H9 (cell line): ENCODE data around the gene SMAP1. TPM values are rescaled to one million over a fixed set of nuclear protein-coding genes. Genes with fewer than 3 reads are reported as not detected.

Experiments
- DNase-seq: peaks from one replicate; pipeline ENCODE4 v3.0.0-alpha.2; 2017
- H2AFZ ChIP-seq: one replicate; pipeline ENCODE4 v1.6.1; 2013; ENCODE audit warnings: mild to moderate bottlenecking, low read length, control low read depth, moderate library complexity
- H2AK5ac ChIP-seq: 2 replicates; pipeline ENCODE4 v1.6.1; 2013; ENCODE audit warnings: low read length, control low read depth, mixed read lengths; ENCODE audit not compliant: insufficient read length
- H2BK120ac ChIP-seq: one replicate; pipeline ENCODE4 v1.6.1; 2013; ENCODE audit warnings: low read depth, mild to moderate bottlenecking, low read length, control low read depth, inconsistent platforms; ENCODE audit not compliant: poor library complexity, severe bottlenecking
- H2BK12ac ChIP-seq: 2 replicates; pipeline ENCODE4 v1.6.1; 2013; ENCODE audit warnings: low read length, control low read depth, mixed read lengths, low read depth; ENCODE audit not compliant: insufficient read length
- H2BK15ac ChIP-seq: 2 replicates; pipeline ENCODE4 v1.6.1; 2013; ENCODE audit warnings: low read depth, low read length, control low read depth
- H2BK20ac ChIP-seq: one replicate; pipeline ENCODE4 v1.6.1; 2013; ENCODE audit warnings: low read depth, mild to moderate bottlenecking, low read length, control low read depth, inconsistent platforms; ENCODE audit not compliant: poor library complexity, severe bottlenecking
- H2BK5ac ChIP-seq: 2 replicates; pipeline ENCODE4 v1.6.1; 2013; ENCODE audit warnings: low read length, control low read depth, mixed read lengths; ENCODE audit not compliant: insufficient read length
- H3K14ac ChIP-seq: 2 replicates; pipeline ENCODE4 v1.6.1; 2013; ENCODE audit warnings: low read length, control low read depth; ENCODE audit not compliant: insufficient read depth
- H3K18ac ChIP-seq: 2 replicates; pipeline ENCODE4 v1.6.1; 2013; ENCODE audit warnings: low read depth, mild to moderate bottlenecking, mixed read lengths, low read length, control low read depth; ENCODE audit not compliant: insufficient read length
- H3K23ac ChIP-seq: 2 replicates; pipeline ENCODE4 v1.6.1; 2013; ENCODE audit warnings: low read length, control low read depth, mixed read lengths, low read depth; ENCODE audit not compliant: insufficient read length
- H3K23me2 ChIP-seq: 2 replicates; pipeline ENCODE4 v1.6.1; 2013; ENCODE audit warnings: low read depth, mild to moderate bottlenecking, mixed read lengths, low read length, control low read depth; ENCODE audit not compliant: insufficient read length, poor library complexity, severe bottlenecking
- H3K27ac ChIP-seq: 2 replicates; pipeline ENCODE4 v1.5.1; 2013; ENCODE audit warnings: low read length, control low read depth, mixed read lengths, low read depth; ENCODE audit not compliant: insufficient read length
- H3K27me3 ChIP-seq: 2 replicates; pipeline ENCODE4 v1.6.1; 2013; ENCODE audit warnings: low read length, control low read depth, inconsistent platforms; ENCODE audit not compliant: insufficient read depth
- H3K4ac ChIP-seq: 2 replicates; pipeline ENCODE4 v1.6.1; 2013; ENCODE audit warnings: low read depth, mild to moderate bottlenecking, control low read depth, inconsistent platforms, low read length, moderate library complexity
- H3K4me1 ChIP-seq: 2 replicates; pipeline ENCODE4 v1.6.1; 2013; ENCODE audit warnings: low read length, control low read depth, inconsistent platforms; ENCODE audit not compliant: insufficient read depth
- H3K4me2 ChIP-seq: 2 replicates; pipeline ENCODE4 v1.6.1; 2013; ENCODE audit warnings: low read length, control low read depth, mixed read lengths; ENCODE audit not compliant: insufficient read length, insufficient read depth
- H3K56ac ChIP-seq: 2 replicates; pipeline ENCODE4 v1.6.1; 2013; ENCODE audit warnings: low read depth, mild to moderate bottlenecking, mixed read lengths, low read length, control low read depth; ENCODE audit not compliant: insufficient read length
- H3K79me1 ChIP-seq: 2 replicates; pipeline ENCODE4 v1.6.1; 2013; ENCODE audit warnings: low read depth, mild to moderate bottlenecking, moderate library complexity, low read length, control low read depth, inconsistent platforms; ENCODE audit not compliant: insufficient read depth, poor library complexity, severe bottlenecking
- H3K79me2 ChIP-seq: 2 replicates; pipeline ENCODE4 v1.6.1; 2013; ENCODE audit warnings: low read length, control low read depth, inconsistent platforms; ENCODE audit not compliant: insufficient read depth
- H3K9ac ChIP-seq: 2 replicates; pipeline ENCODE4 v1.6.1; 2013; ENCODE audit warnings: low read length, control low read depth, mixed read lengths; ENCODE audit not compliant: insufficient read length; ENCODE audit errors: extremely low read depth
- H3K9me3 ChIP-seq: one replicate; pipeline ENCODE4 v1.6.1; 2013; ENCODE audit warnings: low read depth, low read length, inconsistent platforms; ENCODE audit not compliant: control insufficient read depth
- H3T11ph ChIP-seq: one replicate; pipeline ENCODE4 v1.6.1; 2013; ENCODE audit warnings: mild to moderate bottlenecking, low read length, control low read depth, inconsistent platforms
- H4K20me1 ChIP-seq: one replicate; pipeline ENCODE4 v1.6.1; 2013; ENCODE audit not compliant: control insufficient read depth, insufficient read length, insufficient read depth
- H4K5ac ChIP-seq: 2 replicates; pipeline ENCODE4 v1.6.1; 2013; ENCODE audit warnings: low read depth, mild to moderate bottlenecking, mixed read lengths, low read length, control low read depth; ENCODE audit not compliant: insufficient read length
- H4K8ac ChIP-seq: replicated peaks from 2 replicates; pipeline ENCODE4 v1.6.1; 2013; ENCODE audit warnings: low read length, control low read depth, mixed read lengths, low read depth; ENCODE audit not compliant: insufficient read length
- H4K91ac ChIP-seq: 2 replicates; pipeline ENCODE4 v1.6.1; 2013; ENCODE audit warnings: low read depth, mild to moderate bottlenecking, moderate library complexity, mixed read lengths, low read length, control low read depth; ENCODE audit not compliant: insufficient read length
- H3K27ac Mint-ChIP-seq, 3 experiments: 2 replicates in 2 of 3; 3 replicates in 1 of 3; pipeline ENCODE4 v1.8.0; 2020 to 2021; ENCODE audit warnings: mixed read lengths in 3 of 3, mild to moderate bottlenecking in 1 of 3, moderate library complexity in 1 of 3
- H3K27me3 Mint-ChIP-seq: 2 replicates; pipeline ENCODE4 v1.8.0; 2021; ENCODE audit warnings: low read depth, mild to moderate bottlenecking, moderate library complexity, mixed read lengths
- H3K36me3 Mint-ChIP-seq, 3 experiments: 2 replicates in 2 of 3; 3 replicates in 1 of 3; pipeline ENCODE4 v1.8.0; 2020 to 2021; ENCODE audit warnings: low read depth in 3 of 3, mixed read lengths in 3 of 3; ENCODE audit not compliant: insufficient read depth in 1 of 3
- H3K4me1 Mint-ChIP-seq, 2 experiments: 2 replicates each; pipeline ENCODE4 v1.8.0; 2020; ENCODE audit warnings: mixed read lengths in 2 of 2
- H3K4me3 Mint-ChIP-seq, 2 experiments: 2 replicates in 1 of 2; 3 replicates in 1 of 2; pipeline ENCODE4 v1.8.0; 2020 to 2021; ENCODE audit warnings: mild to moderate bottlenecking in 2 of 2, mixed read lengths in 2 of 2, moderate library complexity in 1 of 2
- H3K9me3 Mint-ChIP-seq, 2 experiments: 2 replicates in 1 of 2; 3 replicates in 1 of 2; pipeline ENCODE4 v1.8.0; 2020; ENCODE audit warnings: mild to moderate bottlenecking in 2 of 2, mixed read lengths in 2 of 2, moderate library complexity in 1 of 2
- CTCF ChIP-seq: fragments of 200-600 bp; sonication (generic); conservative IDR thresholded peaks from 3 replicates; pipeline ENCODE4 v1.8.0; 2021; ENCODE audit warnings: antibody characterized with exemption, mild to moderate bottlenecking
- WGBS: extraction: QIAGEN DNeasy Blood & Tissue Kit; methylation state at CpG from one replicate; pipeline ENCODE4 v1.1.7; 2013; ENCODE audit warnings: missing lambda C conversion rate, low lambda C conversion rate, mixed read lengths; ENCODE audit not compliant: insufficient read length; ENCODE audit errors: extremely low coverage; 5-methylcytosine and 5-hydroxymethylcytosine counted together
- total RNA-seq: library from RNA; stranded (reverse); gene quantifications from 2 replicates; pipeline ENCODE4 v1.2.1, GENCODE V29; 2021

SMAP1 gene
- total RNA-seq, 1 experiment from 2014 or later = 29.3 TPM

GRCh38 chr6:70753870-70754380 lies 86.2 kb downstream of the SMAP1 start:
- no peak overlapping the region for H2BK5ac ChIP-seq
- Mint-ChIP-seq H3K27ac (no peak overlapping the region; a peak in 1 of 7 replicates), H3K4me1 (peaks cover 16 to 24% of the 10 kb centered on the region in 2 experiments), H3K9me3 (peaks cover 4 to 5% of the 10 kb centered on the region in 2 experiments; a peak in 3 of 5 replicates), H3K36me3 (peaks cover 5 to 7% (median 5%) of the 10 kb centered on the region in 3 experiments), H3K4me3 (no peak overlapping the region), H3K27me3 (no peaks in the 10 kb centered on the region)
- no peak overlapping the region for H3K14ac ChIP-seq
- no peak overlapping the region for H3K56ac ChIP-seq
- H3K79me1 ChIP-seq = peaks cover 2% of the 10 kb centered on the region
- no CpG with 5 or more reads among the region's 1 CpG for WGBS
- TF ChIP-seq CTCF = no peak
- DNase-seq = no peak
- no peak overlapping the region for H3K4ac ChIP-seq
- no peak overlapping the region for H3K9ac ChIP-seq
- no peak overlapping the region for H3K27ac ChIP-seq
- no peak overlapping the region for H2BK12ac ChIP-seq
- H4K8ac ChIP-seq = no peak overlapping the region
- H2AFZ ChIP-seq = no peak overlapping the region
- 0 out of 2 replicates have a peak, but pooled peaks cover 2% of the 10 kb centered on the region for H3K4me1 ChIP-seq
- H3K18ac ChIP-seq = no peak overlapping the region
- no peak overlapping the region for H2AK5ac ChIP-seq
- H3K9me3 ChIP-seq = no peaks in the 10 kb centered on the region
- H3T11ph ChIP-seq = no peak overlapping the region
- no peaks in the 10 kb centered on the region; the same call in 1 of the 2 replicates for H3K79me2 ChIP-seq
- H2BK20ac ChIP-seq = no peak overlapping the region
- H3K23ac ChIP-seq = no peak overlapping the region
- H3K4me2 ChIP-seq = no peak overlapping the region
- no peaks in the 10 kb centered on the region for H3K27me3 ChIP-seq
- H3K23me2 ChIP-seq = no peaks in the 10 kb centered on the region
- H2BK120ac ChIP-seq = no peak overlapping the region
- H4K20me1 ChIP-seq = no peaks in the 10 kb centered on the region
- no peak overlapping the region for H2BK15ac ChIP-seq
- no peak overlapping the region for H4K5ac ChIP-seq
- no peak overlapping the region for H4K91ac ChIP-seq
